Skin epidermis (tissue), 12 donors: ENCODE measurements around the gene NPAS2.

Source experiments
- H3K27ac ChIP-seq, 21 experiments: fragments of 200-600 bp; sonication (generic) in 11 of 21; one replicate each; pipeline ENCODE4 v1.5.0; 2020; ENCODE audit warnings: mild to moderate bottlenecking in 3 of 21, inconsistent platforms in 2 of 21, moderate library complexity in 2 of 21
- H3K4me3 ChIP-seq, 7 experiments: fragments of 200-600 bp; sonication (generic) in 2 of 7; one replicate each; pipeline ENCODE4 v1.5.0; 2020; ENCODE audit warnings: inconsistent platforms in 2 of 7, mild to moderate bottlenecking in 2 of 7, moderate library complexity in 1 of 7

NPAS2 gene

DNA sequence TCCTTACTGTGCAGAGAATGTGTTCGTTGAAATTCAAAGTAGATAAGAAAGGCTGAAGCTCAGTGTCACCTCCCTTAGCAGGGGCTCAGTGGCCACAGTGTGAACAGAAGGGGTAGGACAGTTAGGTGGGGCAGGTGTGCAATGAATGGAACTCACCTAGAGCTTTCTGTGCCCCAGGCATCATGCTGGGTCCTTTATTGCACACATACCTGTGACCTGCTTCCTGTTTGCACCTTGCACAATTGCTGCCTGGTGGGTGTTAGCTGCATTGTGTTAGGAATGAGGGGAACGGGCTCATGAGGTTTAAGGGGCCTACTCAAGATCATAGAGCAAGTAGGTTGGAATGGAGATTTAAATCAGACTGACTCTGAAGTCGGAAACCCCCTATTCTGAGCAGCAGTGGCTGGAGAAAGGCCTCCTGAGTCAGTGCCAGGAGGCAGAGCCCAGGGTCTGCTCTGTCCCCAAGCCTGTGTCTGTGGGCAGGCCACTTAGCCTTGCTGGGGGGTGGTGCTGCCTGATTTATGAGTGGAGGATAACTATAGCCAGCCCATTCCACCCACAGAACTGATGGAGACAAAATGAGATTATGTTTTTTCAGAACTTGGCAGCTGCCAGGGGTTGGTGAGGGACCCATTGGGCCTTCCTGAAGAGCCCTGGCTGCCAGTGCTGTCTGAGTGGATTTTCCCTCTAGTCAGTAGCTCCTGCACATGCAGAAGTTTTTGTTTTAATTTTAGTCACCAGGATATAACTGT, 76.2 kb downstream of the NPAS2 start:
- Histone ChIP-seq H3K4me3 (no peak overlapping the region), H3K27ac (no peak overlapping the region)

- H3K27ac ChIP-seq = no peak overlapping the region
Observed at GRCh38 chr2:100898035-100898665, 78.2 kb downstream of the NPAS2 start.

DNA sequence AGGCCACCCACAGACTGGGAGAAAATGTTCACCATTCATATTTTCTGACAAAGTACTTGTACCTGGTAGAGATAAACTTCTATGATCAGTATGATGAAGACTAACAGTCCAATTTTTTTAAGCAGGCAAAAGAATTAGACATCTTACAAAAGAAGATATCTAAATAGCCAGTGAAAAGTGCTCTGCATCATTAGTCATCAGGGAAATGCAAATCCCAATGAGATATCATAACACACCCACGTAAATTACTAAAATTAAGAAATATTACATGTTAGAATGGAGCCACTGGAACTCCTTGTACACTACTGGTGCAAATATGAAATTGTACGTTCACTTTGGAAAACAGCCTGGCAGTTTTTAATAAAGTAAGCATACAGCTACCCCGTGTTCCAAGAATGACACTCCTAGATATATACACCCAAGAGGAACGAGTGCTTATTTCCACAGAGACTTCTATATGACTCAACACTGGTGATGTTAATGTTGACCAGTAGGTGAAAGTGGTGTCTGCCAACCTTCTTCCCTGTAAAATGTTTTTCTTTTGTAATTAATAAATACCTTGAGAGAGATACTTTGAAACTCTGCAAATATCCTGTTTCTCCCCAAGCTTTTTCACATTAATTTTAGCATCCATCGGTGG, 80.3 kb downstream of the NPAS2 start:
- no peak overlapping the region for H3K27ac ChIP-seq
- H3K4me3 ChIP-seq = no peak overlapping the region

More at GRCh38 chr2:100898035-100898665, 78.2 kb downstream of the NPAS2 start:
- no peak overlapping the region for H3K4me3 ChIP-seq

GRCh38 chr2:100902817-100903405, 83.0 kb downstream of the NPAS2 start:
- Histone ChIP-seq H3K27ac (peak overlapping the region in 2 of 21 experiments; percentile 6 to 31), H3K4me3 (no peak overlapping the region)

DNA sequence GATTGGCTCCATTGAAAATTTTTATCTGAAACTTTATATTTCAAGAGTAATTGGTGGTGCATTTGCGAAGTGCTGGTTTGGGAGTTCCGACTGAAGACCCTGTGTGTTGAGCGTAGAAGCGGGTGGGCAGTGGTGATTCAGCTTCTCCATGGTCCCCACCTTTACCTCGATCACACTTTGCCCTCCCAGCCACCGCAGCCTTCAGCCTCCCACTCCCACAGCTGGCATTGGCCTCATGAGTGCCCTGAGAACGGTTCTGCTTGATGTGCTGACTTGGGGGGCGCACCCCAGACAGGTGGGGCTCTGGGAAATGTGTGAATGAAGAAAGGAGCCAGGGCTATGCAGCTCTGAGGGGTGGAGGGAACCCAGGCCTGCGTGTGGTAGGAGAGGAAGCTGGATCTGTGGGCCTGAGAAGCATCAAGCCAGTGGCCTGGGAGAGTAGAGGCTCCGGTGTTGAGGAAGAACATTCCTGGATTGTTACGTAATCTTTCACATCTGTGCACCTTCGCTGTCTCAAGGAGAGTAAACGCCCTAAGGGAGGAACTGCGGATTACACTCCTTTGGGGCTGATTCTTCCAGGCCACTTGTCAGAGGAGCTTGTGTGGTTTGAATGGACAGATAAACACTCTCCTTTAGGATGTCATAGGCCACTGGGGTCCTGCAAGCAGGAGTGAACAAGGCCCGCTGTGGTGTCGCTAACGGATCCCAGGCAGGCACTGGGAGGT, 83.8 kb downstream of the NPAS2 start:
- Histone ChIP-seq H3K27ac (peak overlapping the region in 2 of 21 experiments; percentile 6 to 28), H3K4me3 (no peak overlapping the region)

- no peak overlapping the region for H3K4me3 ChIP-seq
- no peak overlapping the region for H3K27ac ChIP-seq
Observed at GRCh38 chr2:100905132-100905805, 85.3 kb downstream of the NPAS2 start.

DNA sequence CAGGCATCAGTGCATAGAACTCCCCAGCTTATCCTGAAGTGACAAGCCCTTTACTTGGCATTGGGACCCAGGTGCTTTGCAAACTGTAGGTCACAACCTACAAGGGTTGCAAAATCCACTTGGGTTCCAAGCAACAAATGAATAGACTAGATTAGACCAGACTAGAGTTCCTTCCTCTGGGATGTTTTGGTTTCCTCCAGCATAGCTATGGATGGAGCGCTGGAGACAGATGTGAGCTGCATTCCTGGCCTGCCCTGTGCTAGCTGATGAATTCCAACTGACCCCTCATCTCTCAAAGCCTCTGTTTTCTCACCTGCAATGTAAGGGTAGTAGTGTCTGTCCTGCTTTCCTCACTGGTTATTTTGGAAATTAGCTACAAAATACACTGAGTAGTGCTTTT, 86.2 kb downstream of the NPAS2 start:
- Histone ChIP-seq H3K27ac (no peak overlapping the region), H3K4me3 (no peak overlapping the region)

- H3K4me3 ChIP-seq = no peak overlapping the region
- H3K27ac ChIP-seq = no peak overlapping the region
Observed at GRCh38 chr2:100906679-100907078, 86.7 kb downstream of the NPAS2 start.

DNA sequence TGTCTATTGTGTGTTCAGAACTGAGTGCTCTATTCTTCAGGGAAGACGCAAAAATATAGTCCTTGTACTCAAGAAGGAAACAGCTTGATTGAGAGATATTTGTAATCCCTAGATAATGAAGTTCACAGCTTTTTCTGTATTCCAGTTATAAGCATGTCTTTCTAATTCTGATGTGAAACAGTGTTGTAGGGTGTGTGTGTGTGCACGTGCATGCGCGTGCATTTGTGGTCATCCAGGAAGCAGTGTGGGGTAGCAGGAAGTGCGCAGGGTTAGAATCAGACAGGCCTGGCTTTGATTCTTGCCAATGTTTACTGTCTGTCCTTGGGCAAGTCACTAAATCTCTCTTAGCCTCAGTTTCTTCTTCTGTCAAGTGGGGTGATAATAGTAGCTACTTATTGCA, 87.9 kb downstream of the NPAS2 start:
- Histone ChIP-seq H3K4me3 (no peak overlapping the region), H3K27ac (no peak overlapping the region)

- Histone ChIP-seq H3K27ac (no peak overlapping the region), H3K4me3 (no peak overlapping the region)
Observed at GRCh38 chr2:100909534-100910081, 89.7 kb downstream of the NPAS2 start.

GRCh38 chr2:100910111-100910510, 90.2 kb downstream of the NPAS2 start:
- Histone ChIP-seq H3K27ac (no peak overlapping the region), H3K4me3 (no peak overlapping the region)

GRCh38 chr2:100919316-100919715, 99.4 kb downstream of the NPAS2 start:
- H3K4me3 ChIP-seq = no peak overlapping the region
- H3K27ac ChIP-seq = no peak overlapping the region

DNA sequence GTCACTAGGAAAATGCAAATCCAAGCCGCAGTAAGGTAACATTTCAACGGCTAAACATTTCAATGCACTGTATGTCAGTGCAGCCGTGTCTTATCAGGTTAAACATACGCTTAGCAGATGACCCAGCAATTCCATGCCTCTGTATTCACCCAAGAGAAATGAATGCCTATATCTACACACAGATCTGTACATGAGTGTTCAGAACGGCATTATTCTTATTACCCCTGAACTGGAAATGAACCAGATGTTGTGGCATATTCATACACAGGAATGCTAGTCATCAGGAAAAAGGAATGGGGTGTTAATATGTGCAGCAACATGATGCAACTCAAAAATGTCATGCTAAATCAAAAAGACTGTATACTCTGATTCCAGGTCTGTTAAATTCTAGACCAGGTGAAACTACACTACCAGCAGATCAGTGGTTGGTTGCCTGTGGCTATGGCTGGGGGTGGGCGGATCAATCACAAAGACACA, 101.8 kb downstream of the NPAS2 start:
- Histone ChIP-seq H3K4me3 (no peak overlapping the region), H3K27ac (no peak overlapping the region)

DNA sequence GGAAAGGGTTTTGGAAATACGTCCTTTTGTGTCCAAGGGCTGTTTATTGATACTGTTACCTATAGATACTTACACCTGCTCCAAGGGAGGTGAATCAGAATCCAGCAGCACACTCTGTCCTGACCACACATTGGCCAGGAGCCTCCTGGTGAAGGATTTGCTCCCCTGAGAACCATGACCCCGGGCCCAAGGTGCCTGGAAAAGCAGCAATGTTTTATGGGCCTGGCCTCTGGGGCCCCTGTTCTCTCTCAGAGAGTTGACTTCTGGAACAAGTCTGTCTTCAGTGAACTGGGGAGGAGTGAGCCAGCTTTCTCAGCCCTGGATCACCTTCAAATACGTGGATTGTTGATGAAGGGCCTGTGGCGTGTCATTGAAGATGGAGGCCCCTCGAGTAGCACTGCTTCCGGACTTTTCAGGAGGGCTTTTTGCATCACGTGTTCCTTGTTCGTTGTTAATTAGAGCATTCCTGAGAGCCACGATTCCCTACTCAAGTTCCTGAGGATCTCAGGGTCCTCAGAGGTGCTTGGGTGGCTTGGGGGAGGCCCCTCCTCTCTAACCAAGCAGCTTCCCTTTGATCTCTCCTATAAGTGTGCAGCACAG, 103.6 kb downstream of the NPAS2 start:
- H3K4me3 ChIP-seq = no peak overlapping the region
- peak overlapping the region in 1 of 21 experiments; percentile 82 for H3K27ac ChIP-seq

GRCh38 chr2:100924122-100924519, 104.2 kb downstream of the NPAS2 start:
- H3K4me3 ChIP-seq = no peak overlapping the region
- peak overlapping the region in 12 of 21 experiments; percentile 14 to 83 (median 64) for H3K27ac ChIP-seq

- H3K4me3 ChIP-seq = no peak overlapping the region
- peak overlapping the region in 14 of 21 experiments; percentile 14 to 83 (median 58) for H3K27ac ChIP-seq
Observed at GRCh38 chr2:100924520-100925451, 104.8 kb downstream of the NPAS2 start.

GRCh38 chr2:100928235-100928634, 108.3 kb downstream of the NPAS2 start:
- Histone ChIP-seq H3K4me3 (no peak overlapping the region), H3K27ac (no peak overlapping the region)
